ENCODE data around the gene CCDC107.

DNA sequence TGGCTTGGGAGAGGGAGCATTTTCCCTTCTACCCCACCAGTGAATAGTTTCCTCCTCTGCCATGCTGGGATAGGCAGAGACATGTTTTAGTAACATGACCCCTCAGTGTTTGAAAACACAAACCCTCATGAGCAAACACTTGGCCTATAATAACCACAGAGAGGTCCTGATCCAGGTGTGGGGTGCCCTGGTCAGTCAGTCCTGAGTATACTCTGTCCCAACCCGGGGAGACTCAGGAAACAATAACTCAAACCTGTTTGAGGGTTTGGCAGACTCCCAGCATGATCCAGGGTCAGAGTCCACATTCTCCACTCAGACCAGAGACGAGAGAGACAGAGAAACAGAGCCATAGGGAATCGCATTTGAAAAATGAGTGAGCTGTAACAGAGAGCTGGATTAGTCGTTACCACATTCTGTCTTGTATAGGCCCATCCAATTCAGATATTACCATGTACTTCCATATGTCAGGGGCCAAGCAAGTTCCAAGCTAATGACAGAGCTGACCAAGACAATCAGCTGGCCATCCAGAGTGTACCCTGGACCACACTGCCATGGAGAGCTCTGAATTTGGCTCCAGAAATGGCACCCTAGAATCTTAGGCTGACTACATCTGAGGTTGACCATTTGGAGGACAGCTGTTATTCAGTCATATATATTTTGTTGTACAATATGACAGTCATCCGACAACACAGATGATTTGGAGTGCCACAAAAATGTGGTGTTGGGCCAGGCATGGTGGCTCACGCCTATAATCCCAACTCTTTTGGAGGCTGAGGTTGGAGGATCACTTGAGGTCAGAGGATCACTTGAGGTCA is 11.4 kb downstream of the CCDC107 start:
- TF ChIP-seq EZH2 (IDR thresholded peaks at IDR 0.05; ENCODE audit: borderline replicate concordance) (no peak), EZH2phosphoT487 (IDR thresholded peaks at IDR 0.05; ENCODE audit: low read depth, severe bottlenecking, unreplicated experiment) (no peak)
- TF ChIP-seq, protein P1, sequence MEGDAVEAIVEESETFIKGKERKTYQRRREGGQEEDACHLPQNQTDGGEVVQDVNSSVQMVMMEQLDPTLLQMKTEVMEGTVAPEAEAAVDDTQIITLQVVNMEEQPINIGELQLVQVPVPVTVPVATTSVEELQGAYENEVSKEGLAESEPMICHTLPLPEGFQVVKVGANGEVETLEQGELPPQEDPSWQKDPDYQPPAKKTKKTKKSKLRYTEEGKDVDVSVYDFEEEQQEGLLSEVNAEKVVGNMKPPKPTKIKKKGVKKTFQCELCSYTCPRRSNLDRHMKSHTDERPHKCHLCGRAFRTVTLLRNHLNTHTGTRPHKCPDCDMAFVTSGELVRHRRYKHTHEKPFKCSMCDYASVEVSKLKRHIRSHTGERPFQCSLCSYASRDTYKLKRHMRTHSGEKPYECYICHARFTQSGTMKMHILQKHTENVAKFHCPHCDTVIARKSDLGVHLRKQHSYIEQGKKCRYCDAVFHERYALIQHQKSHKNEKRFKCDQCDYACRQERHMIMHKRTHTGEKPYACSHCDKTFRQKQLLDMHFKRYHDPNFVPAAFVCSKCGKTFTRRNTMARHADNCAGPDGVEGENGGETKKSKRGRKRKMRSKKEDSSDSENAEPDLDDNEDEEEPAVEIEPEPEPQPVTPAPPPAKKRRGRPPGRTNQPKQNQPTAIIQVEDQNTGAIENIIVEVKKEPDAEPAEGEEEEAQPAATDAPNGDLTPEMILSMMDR (IDR thresholded peaks at IDR 0.05; ENCODE audit: poor library complexity) = no peak

Measured in hepatocyte (in vitro differentiated cells).